Measurements from ENCODE around the gene TRPC3.

The TRPC3 gene

DNA sequence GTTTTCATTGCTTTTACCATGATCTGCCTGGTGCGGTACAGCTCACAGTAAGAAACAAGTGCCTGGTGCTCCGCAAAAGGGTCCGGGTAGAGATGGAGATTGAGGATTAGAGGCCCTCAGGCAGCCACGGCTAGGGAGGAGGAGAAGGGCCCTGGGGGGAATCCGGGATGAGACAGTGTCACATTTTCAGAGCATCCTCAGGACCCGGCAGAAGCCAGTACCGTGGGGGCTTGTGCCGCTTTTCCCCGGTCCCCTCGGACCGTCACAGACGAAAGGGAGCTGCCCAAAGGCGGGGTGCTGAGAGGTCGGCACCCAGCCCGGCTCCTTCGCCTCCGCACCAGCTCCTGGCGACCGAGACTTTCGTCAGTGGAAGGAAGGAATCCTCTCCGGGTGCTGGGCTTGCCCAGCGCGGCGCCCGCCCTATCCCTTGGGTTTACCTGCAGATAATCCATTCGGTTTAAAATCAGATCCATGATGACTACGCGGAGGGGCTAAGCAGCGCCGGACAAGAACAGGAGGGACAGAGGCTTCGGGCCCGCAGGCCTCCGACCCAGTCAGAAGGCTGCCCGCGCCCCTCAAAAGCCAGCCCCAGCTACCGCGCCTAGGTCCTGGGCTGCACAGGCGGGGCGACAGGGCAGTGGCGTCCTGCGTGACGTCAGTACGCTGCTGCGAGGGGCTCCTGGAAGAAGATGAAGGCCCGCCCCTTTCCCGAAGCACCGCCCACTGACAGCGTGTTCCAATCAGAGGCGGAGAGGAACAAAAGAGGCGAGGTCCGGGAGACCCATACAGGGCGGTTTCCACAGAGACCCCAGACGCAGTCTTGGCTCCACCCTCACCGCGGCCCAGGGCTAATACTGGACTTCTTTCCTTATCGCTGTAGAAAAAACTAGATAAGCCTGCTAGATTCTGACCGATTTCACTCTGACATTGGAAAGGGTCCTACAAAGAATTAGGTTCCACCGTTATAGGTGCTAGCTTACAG lies 81.7 kb downstream of the TRPC3 start, which contains the start of gene BBS7:
Gene BBS7 (minus strand): TSS at position 634 of the 982 bp plus-strand sequence. CDS start 161 bp downstream, at position 473.
- peak; percentile 99 for DNase-seq

DNA sequence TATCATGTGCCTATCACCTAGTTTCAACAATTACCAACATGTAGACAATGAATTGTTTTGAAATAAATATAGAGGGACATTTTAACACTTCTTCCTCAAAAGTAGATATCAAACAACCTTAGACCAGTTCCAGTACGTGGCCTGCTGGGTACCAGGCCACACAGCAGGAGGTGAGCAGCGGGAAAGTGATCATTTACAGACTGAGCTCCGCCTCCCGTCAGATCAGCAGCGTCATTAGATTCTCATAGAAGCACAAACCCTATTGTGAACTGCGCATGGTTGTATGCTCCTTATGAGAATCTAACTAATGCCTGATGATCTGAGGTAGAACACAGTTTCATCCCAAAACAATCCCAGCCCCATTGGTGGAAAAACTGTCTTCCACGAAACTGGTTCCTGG lies 88.1 kb downstream of the TRPC3 start:
- DNase-seq = no peak

DNA sequence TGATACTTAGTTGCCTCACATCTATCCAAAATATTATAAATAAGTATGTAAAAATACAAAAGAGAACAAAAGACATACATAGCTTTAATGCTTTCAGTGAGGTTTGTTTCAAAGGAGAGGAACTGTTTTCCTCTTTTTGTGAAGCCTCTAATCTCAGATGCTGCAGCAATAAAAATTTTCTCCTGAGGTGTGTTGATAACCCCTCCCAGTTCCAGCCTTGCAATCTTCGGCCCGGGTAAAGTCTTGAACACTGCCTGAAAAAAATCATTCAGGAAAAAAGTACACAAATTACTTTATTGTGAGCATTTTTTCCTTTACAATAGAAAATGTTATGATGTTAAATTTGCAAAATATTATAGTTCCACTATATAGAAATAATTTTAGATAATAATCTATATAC lies 90.4 kb downstream of the TRPC3 start:
- DNase-seq = no peak

DNA sequence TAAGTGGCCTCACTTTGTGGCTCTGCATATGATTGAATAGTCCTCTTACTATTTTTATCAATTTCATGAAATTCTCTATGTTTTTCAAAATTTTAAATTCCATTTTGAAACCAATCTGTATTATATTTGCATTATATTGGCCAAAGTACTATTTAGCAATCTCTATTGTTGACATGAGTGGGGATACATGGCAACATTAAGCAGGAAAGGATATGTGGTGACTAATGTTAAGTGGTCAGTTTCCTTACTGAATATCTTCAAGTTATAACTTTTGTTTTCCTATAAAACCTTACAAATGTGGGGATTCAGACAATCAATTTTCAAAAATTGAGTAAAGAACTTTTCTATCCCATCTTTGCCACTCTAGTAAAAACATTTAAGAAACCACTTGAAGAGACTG lies 91.7 kb downstream of the TRPC3 start:
- no peak for DNase-seq

DNA sequence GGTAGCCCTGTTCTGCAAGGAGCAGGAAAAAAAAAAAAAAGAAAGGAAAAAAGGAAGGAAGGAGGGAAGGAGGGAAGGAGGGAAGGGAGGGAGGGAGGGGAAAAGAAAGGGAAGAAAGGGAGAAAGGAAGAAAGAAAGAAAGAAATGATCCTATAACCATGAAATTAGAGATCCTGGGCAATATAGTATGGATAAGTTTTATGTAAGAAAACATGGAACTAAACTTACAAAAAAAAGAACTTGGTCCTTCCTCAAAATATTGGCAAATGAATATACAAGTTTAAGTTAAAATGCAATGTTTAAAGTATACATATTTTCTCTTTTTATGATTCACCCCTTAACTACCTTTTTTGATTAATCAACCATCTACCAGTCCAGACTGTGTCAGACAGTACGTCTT lies 100.5 kb downstream of the TRPC3 start:
- no peak for DNase-seq

DNA sequence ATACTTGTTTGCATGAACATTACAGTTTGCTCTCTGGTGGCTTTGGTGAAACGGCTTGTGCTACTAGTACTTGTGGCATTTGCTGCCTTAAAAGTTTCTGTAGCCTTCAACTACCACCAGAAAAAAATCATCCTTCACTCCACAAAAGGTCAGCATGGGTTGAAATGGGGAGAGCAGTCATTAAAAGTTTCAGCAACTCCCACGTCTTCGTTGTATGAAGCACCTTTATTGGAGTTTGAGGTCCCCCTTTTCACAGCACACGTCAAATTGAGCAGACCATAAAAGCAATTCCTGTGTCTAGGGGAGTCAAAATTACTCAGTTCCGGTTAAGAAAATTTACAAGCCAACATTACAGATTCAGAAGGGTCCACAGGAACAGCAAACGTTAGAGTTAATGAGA lies 105.2 kb downstream of the TRPC3 start:
- DNase-seq = no peak

DNA sequence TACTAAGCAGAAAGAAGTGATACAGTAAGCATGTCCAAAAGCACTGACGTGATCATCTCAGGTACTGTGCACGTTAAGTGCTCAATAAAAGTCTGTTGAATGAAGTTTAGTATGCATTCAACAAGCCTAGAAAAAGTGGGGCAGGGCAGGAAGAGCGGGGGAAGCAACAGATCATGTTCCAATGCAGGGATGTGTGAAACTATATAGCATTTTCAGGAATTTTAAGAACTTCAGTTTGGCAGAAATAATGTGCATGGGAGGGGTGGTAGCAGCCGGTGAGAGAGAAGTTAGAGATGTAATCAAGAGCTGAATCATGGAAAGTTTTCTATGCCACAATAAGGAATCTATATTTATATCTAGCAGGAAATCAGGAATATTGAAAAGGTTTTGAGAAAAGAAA lies 109.0 kb downstream of the TRPC3 start:
- no peak for DNase-seq

DNA sequence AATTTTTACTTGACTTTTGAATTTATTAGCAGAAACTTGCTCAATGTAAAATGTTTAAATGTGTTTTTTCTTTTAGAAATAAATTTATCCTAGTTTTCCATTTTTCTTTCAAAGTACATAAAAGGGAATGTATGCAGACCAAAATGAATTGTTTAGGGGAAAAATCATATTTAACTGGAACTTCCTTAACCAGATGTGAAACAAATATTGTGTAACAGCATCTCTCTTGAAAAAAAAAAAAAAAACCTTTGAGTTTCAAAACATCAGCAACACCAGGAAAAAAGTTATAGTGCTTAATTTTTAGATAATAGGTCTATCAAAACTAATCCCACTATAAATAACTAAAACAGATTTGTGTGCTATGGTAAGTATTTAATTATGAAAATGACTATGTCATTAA lies 113.7 kb downstream of the TRPC3 start:
- no peak for DNase-seq

DNA sequence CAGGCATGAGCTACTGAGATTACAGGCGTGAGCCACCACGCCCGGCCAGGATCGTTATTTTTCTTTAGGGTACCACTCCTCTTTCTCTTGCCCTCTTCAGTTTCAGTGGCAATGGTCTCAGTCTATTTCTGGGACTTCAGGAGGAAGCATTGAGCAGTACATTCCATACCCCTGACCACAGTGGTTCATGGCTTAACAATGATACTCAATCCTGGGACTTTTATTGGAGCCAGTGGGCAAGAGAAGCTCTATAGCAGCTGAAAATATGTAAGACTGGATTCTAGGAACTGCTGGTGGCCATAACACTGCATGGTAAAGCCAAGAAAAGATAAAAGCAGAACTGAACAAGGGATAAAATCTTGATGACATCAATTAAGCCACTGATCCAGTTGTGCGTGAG lies 122.3 kb downstream of the TRPC3 start:
- no peak for DNase-seq

All from activated CD4-positive, alpha-beta T cell treated with anti-CD3 and anti-CD28 coated beads for 48 hours (primary cell).